ENCODE data around the gene TIMP3. TPM values are rescaled to one million over a fixed set of nuclear protein-coding genes. Genes with fewer than 3 reads are reported as not detected.

The TIMP3 gene
- total RNA-seq, 1 experiment from 2014 or later: 0.87 TPM

GRCh38 chr22:32815943-32816342, 14.4 kb downstream of the TIMP3 start:
- no peak for DNase-seq
- H3K27ac ChIP-seq (ENCODE audit: insufficient read length, low read depth, low read length): no peak overlapping the region
- no peak for TF ChIP-seq CTCF (conservative IDR thresholded peaks at IDR 0.05)
- no peaks in the 10 kb centered on the region; the same call in 1 of the 2 replicates for H3K4me1 ChIP-seq (ENCODE audit: insufficient read depth, low read length)
- no peak overlapping the region for H2BK5ac ChIP-seq (ENCODE audit: insufficient read length, low read length)
- Mint-ChIP-seq H3K9me3 (no peaks in the 10 kb centered on the region), H3K27me3 (ENCODE audit: low read depth) (peaks cover 2% of the 10 kb centered on the region; the same call in 1 of the 2 replicates), H3K27ac (peak overlapping the region in 2 of 3 experiments; percentile 25 to 74; a peak in 2 of 7 replicates), H3K4me1 (peaks cover 31 to 65% of the 10 kb centered on the region in 2 experiments), H3K36me3 (ENCODE audit: insufficient read depth in 1 of 3, low read depth in 3 of 3) (peaks cover 0 to 17% (median 8%) of the 10 kb centered on the region in 3 experiments; a peak in 2 of 7 replicates), H3K4me3 (no peak overlapping the region)
- no peaks in the 10 kb centered on the region for H3K27me3 ChIP-seq (ENCODE audit: insufficient read depth, low read length)
- WGBS (ENCODE audit: extremely low coverage, insufficient read length, low lambda C conversion rate): no CpG with 5 or more reads among the region's 6 CpGs
- H2BK120ac ChIP-seq (ENCODE audit: low read depth, low read length, poor library complexity, severe bottlenecking): no peak overlapping the region
- no peak overlapping the region for H4K91ac ChIP-seq (ENCODE audit: insufficient read length, low read depth, low read length)
- no peaks in the 10 kb centered on the region for H3K23me2 ChIP-seq (ENCODE audit: insufficient read length, low read depth, low read length, poor library complexity, severe bottlenecking)
- H2BK12ac ChIP-seq (ENCODE audit: insufficient read length, low read depth, low read length): no peak overlapping the region
- H3K4me2 ChIP-seq (ENCODE audit: insufficient read depth, insufficient read length, low read length): no peak overlapping the region
- H3K79me1 ChIP-seq (ENCODE audit: insufficient read depth, low read depth, low read length, poor library complexity, severe bottlenecking): no peaks in the 10 kb centered on the region
- no peak overlapping the region for H3K9ac ChIP-seq (ENCODE audit: extremely low read depth, insufficient read length, low read length)
- no peak overlapping the region for H3K4ac ChIP-seq (ENCODE audit: low read depth, low read length)
- H3T11ph ChIP-seq (ENCODE audit: low read length): no peak overlapping the region
- H4K20me1 ChIP-seq (ENCODE audit: control insufficient read depth, insufficient read depth, insufficient read length): no peaks in the 10 kb centered on the region
- no peak overlapping the region for H2BK20ac ChIP-seq (ENCODE audit: low read depth, low read length, poor library complexity, severe bottlenecking)
- H3K9me3 ChIP-seq (ENCODE audit: control insufficient read depth, low read depth, low read length): no peaks in the 10 kb centered on the region
- no peak overlapping the region for H3K18ac ChIP-seq (ENCODE audit: insufficient read length, low read depth, low read length)
- H3K23ac ChIP-seq (ENCODE audit: insufficient read length, low read depth, low read length): no peak overlapping the region
- H4K5ac ChIP-seq (ENCODE audit: insufficient read length, low read depth, low read length): no peak overlapping the region
- no peaks in the 10 kb centered on the region for H3K79me2 ChIP-seq (ENCODE audit: insufficient read depth, low read length)
- no peak overlapping the region for H2BK15ac ChIP-seq (ENCODE audit: low read depth, low read length)
- no peak overlapping the region for H4K8ac ChIP-seq (replicated peaks; ENCODE audit: insufficient read length, low read depth, low read length)
- no peak overlapping the region for H2AFZ ChIP-seq (ENCODE audit: low read length)
- H3K56ac ChIP-seq (ENCODE audit: insufficient read length, low read depth, low read length): no peak overlapping the region
- no peak overlapping the region for H3K14ac ChIP-seq (ENCODE audit: insufficient read depth, low read length)
- H2AK5ac ChIP-seq (ENCODE audit: insufficient read length, low read length): no peak overlapping the region
